NCI-H146 (cell line): ENCODE results near the gene ABCF3.

Experiments used
- DNase-seq: peaks from one replicate; lab custom pipeline; 2025; lab: John Stamatoyannopoulos, UW

ABCF3 gene

GRCh38 chr3:184167786-184168185 lies 18.2 kb upstream of the ABCF3 start:
- DNase-seq, result no peak

GRCh38 chr3:184168363-184169120 lies 17.5 kb upstream of the ABCF3 start:
- no peak for DNase-seq

GRCh38 chr3:184169896-184170875 lies 15.8 kb upstream of the ABCF3 start:
- no peak for DNase-seq

- no peak for DNase-seq
Observed at GRCh38 chr3:184171562-184171961, 14.4 kb upstream of the ABCF3 start.

GRCh38 chr3:184172681-184173373 lies 13.2 kb upstream of the ABCF3 start:
- DNase-seq, result no peak

- no peak for DNase-seq
Observed at GRCh38 chr3:184173374-184173722, 12.7 kb upstream of the ABCF3 start.

GRCh38 chr3:184174284-184174645 lies 11.7 kb upstream of the ABCF3 start:
- no peak for DNase-seq

- peak; percentile 100 for DNase-seq
Observed at GRCh38 chr3:184174646-184175492, 11.1 kb upstream of the ABCF3 start, which contains the start of gene AP2M1. Gene AP2M1, plus strand, starts transcription at chr3:184174855. Its CDS starts 2,139 bp downstream, at chr3:184176994.

- peak; percentile 22 for DNase-seq
Observed at GRCh38 chr3:184175506-184175905, 10.5 kb upstream of the ABCF3 start.

- no peak for DNase-seq
Observed at GRCh38 chr3:184175981-184176376, 10.0 kb upstream of the ABCF3 start.

- DNase-seq, result peak; percentile 32
Observed at GRCh38 chr3:184176377-184177330, 9.3 kb upstream of the ABCF3 start.

- DNase-seq, result no peak
Observed at GRCh38 chr3:184177331-184177731, 8.7 kb upstream of the ABCF3 start.

GRCh38 chr3:184177767-184178306 lies 8.2 kb upstream of the ABCF3 start:
- no peak for DNase-seq

GRCh38 chr3:184178521-184179138 lies 7.4 kb upstream of the ABCF3 start:
- DNase-seq, result no peak

GRCh38 chr3:184180165-184180564 lies 5.8 kb upstream of the ABCF3 start:
- DNase-seq, result no peak

- no peak for DNase-seq
Observed at GRCh38 chr3:184181596-184181995, 4.4 kb upstream of the ABCF3 start.

- DNase-seq, result no peak
Observed at GRCh38 chr3:184183679-184184078, 2.3 kb upstream of the ABCF3 start.

GRCh38 chr3:184184546-184185230 lies 1.3 kb upstream of the ABCF3 start:
- no peak for DNase-seq
